DND-41 (cell line): ENCODE measurements around the gene BBS7.

ENCODE experiments used
- ATAC-seq: fragments of 200-7000 bp; cut with Tn5 transposase; 3 replicates; pipeline ENCODE4 v1.9.1; 2021; ENCODE audit warnings: low read depth; ENCODE audit not compliant: insufficient read depth
- DNase-seq: peaks from one replicate; pipeline ENCODE4 v3.0.0-alpha.2; 2020
- H2AFZ ChIP-seq: 2 replicates; pipeline ENCODE4 v1.6.0; 2012; ENCODE audit warnings: low read depth, low read length
- H3K27ac ChIP-seq: 2 replicates; pipeline ENCODE4 v1.5.1; 2012; ENCODE audit warnings: low read length, inconsistent platforms
- H3K27me3 ChIP-seq: fragments of 200-600 bp; sonication (generic); 2 replicates; pipeline ENCODE4 v1.6.0; 2012; ENCODE audit warnings: low read length, mild to moderate bottlenecking, inconsistent platforms; ENCODE audit not compliant: insufficient read depth, poor library complexity
- H3K36me3 ChIP-seq: 2 replicates; pipeline ENCODE4 v1.5.1; 2012; ENCODE audit warnings: low read length, inconsistent platforms; ENCODE audit not compliant: insufficient read depth
- H3K4me1 ChIP-seq: 2 replicates; pipeline ENCODE4 v1.5.1; 2012; ENCODE audit warnings: mild to moderate bottlenecking, low read length; ENCODE audit not compliant: insufficient read depth
- H3K4me2 ChIP-seq: 2 replicates; pipeline ENCODE4 v1.6.0; 2012; ENCODE audit warnings: mild to moderate bottlenecking, moderate library complexity, low read length, inconsistent platforms; ENCODE audit not compliant: insufficient read depth
- H3K4me3 ChIP-seq, 2 experiments: fragments of 200-600 bp in 1 of 2; shearing (Covaris generic) in 1 of 2; 2 replicates each; pipeline ENCODE4 v1.5.1; 2012 to 2016; ENCODE audit warnings: inconsistent platforms in 2 of 2, low read length in 2 of 2, mild to moderate bottlenecking in 2 of 2, low read depth in 1 of 2, moderate library complexity in 1 of 2
- H3K79me2 ChIP-seq: 2 replicates; pipeline ENCODE4 v1.6.0; 2012; ENCODE audit warnings: low read length, inconsistent platforms; ENCODE audit not compliant: insufficient read depth
- H3K9ac ChIP-seq: 2 replicates; pipeline ENCODE4 v1.6.0; 2012; ENCODE audit warnings: low read depth, mild to moderate bottlenecking, inconsistent platforms, low read length, moderate library complexity
- H3K9me3 ChIP-seq: 2 replicates; pipeline ENCODE4 v1.5.1; 2012; ENCODE audit warnings: low read length, moderate library complexity, mild to moderate bottlenecking, inconsistent platforms; ENCODE audit not compliant: insufficient read depth, severe bottlenecking
- H4K20me1 ChIP-seq: 2 replicates; pipeline ENCODE4 v1.6.0; 2012; ENCODE audit warnings: low read length; ENCODE audit not compliant: insufficient read depth
- EZH2 ChIP-seq: IDR thresholded peaks from 3 replicates; pipeline ENCODE4 v1.6.1; 2012; ENCODE audit warnings: borderline replicate concordance, low read depth, mild to moderate bottlenecking, moderate library complexity, low read length, inconsistent platforms; ENCODE audit not compliant: severe bottlenecking
- TF ChIP-seq, protein P1 (sequence below): IDR thresholded peaks from 2 replicates; pipeline ENCODE4 v1.5.1; 2012; ENCODE audit warnings: borderline replicate concordance, low read length, moderate library complexity, mild to moderate bottlenecking; ENCODE audit not compliant: poor library complexity, severe bottlenecking; ENCODE audit errors: extremely low read depth

Gene BBS7

GRCh38 chr4:121842862-121843261, 27.4 kb downstream of the BBS7 start:
- H3K9me3 ChIP-seq = no peaks in the 10 kb centered on the region
- H4K20me1 ChIP-seq = no peaks in the 10 kb centered on the region
- DNase-seq (no peak), ATAC-seq (no peak)
- H2AFZ ChIP-seq = no peak overlapping the region
- TF ChIP-seq, protein P1, sequence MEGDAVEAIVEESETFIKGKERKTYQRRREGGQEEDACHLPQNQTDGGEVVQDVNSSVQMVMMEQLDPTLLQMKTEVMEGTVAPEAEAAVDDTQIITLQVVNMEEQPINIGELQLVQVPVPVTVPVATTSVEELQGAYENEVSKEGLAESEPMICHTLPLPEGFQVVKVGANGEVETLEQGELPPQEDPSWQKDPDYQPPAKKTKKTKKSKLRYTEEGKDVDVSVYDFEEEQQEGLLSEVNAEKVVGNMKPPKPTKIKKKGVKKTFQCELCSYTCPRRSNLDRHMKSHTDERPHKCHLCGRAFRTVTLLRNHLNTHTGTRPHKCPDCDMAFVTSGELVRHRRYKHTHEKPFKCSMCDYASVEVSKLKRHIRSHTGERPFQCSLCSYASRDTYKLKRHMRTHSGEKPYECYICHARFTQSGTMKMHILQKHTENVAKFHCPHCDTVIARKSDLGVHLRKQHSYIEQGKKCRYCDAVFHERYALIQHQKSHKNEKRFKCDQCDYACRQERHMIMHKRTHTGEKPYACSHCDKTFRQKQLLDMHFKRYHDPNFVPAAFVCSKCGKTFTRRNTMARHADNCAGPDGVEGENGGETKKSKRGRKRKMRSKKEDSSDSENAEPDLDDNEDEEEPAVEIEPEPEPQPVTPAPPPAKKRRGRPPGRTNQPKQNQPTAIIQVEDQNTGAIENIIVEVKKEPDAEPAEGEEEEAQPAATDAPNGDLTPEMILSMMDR = no peak
- no peak for TF ChIP-seq EZH2
- peaks cover 14% of the 10 kb centered on the region; the same call in 1 of the 2 replicates for H3K36me3 ChIP-seq
- H3K9ac ChIP-seq = no peak overlapping the region
- H3K4me3 ChIP-seq = no peak overlapping the region
- H3K27me3 ChIP-seq = no peaks in the 10 kb centered on the region
- H3K27ac ChIP-seq = no peak overlapping the region
- H3K79me2 ChIP-seq = no peaks in the 10 kb centered on the region
- no peak overlapping the region for H3K4me2 ChIP-seq
- no peaks in the 10 kb centered on the region for H3K4me1 ChIP-seq

- no peak overlapping the region for H3K27ac ChIP-seq
- no peaks in the 10 kb centered on the region for H4K20me1 ChIP-seq
- no peaks in the 10 kb centered on the region for H3K79me2 ChIP-seq
- no peaks in the 10 kb centered on the region for H3K9me3 ChIP-seq
- no peaks in the 10 kb centered on the region for H3K27me3 ChIP-seq
- ATAC-seq (no peak), DNase-seq (no peak)
- H2AFZ ChIP-seq = no peak overlapping the region
- no peak for TF ChIP-seq EZH2
- TF ChIP-seq, protein P1 = no peak
- H3K36me3 ChIP-seq = peaks cover 9% of the 10 kb centered on the region; the same call in 1 of the 2 replicates
- H3K4me1 ChIP-seq = no peaks in the 10 kb centered on the region
- H3K4me3 ChIP-seq = no peak overlapping the region
- H3K9ac ChIP-seq = no peak overlapping the region
- H3K4me2 ChIP-seq = no peak overlapping the region
Observed at GRCh38 chr4:121838136-121838535, 32.1 kb downstream of the BBS7 start.

DNA sequence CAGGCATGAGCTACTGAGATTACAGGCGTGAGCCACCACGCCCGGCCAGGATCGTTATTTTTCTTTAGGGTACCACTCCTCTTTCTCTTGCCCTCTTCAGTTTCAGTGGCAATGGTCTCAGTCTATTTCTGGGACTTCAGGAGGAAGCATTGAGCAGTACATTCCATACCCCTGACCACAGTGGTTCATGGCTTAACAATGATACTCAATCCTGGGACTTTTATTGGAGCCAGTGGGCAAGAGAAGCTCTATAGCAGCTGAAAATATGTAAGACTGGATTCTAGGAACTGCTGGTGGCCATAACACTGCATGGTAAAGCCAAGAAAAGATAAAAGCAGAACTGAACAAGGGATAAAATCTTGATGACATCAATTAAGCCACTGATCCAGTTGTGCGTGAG, 40.8 kb downstream of the BBS7 start:
- H3K36me3 ChIP-seq = peaks cover 10% of the 10 kb centered on the region; the same call in 1 of the 2 replicates
- no peaks in the 10 kb centered on the region for H3K27me3 ChIP-seq
- H3K4me2 ChIP-seq = no peak overlapping the region
- no peak overlapping the region for H2AFZ ChIP-seq
- H3K79me2 ChIP-seq = no peaks in the 10 kb centered on the region
- no peak overlapping the region for H3K27ac ChIP-seq
- H4K20me1 ChIP-seq = no peaks in the 10 kb centered on the region
- ATAC-seq = no peak
- no peak for DNase-seq
- TF ChIP-seq, protein P1 = no peak
- TF ChIP-seq EZH2 = no peak
- peaks cover under 1% of the 10 kb centered on the region for H3K4me1 ChIP-seq
- no peaks in the 10 kb centered on the region for H3K9me3 ChIP-seq
- H3K4me3 ChIP-seq = no peak overlapping the region
- H3K9ac ChIP-seq = no peak overlapping the region

DNA sequence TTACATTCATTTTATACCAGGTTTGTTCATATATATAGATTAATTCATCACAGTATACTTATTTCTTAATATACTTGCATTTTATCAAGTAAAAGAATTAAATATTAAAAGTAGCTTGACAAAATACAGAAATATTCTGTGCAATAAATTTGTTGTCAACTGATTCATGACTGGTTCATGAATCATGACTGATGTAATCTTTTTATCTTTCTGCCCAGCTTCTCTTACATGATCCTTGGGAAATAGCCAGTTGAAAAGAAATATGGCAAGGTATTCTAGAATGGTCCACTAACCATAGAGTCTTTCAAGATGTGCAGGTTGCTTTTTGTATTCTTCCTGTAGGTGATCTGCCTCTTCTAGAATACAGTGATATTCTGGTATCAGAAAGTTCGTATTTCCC, 42.4 kb downstream of the BBS7 start:
- H2AFZ ChIP-seq = no peak overlapping the region
- TF ChIP-seq EZH2 = no peak
- TF ChIP-seq, protein P1 = no peak

More for the DNA sequence above, 42.4 kb downstream of the BBS7 start:
- ATAC-seq = no peak
- no peaks in the 10 kb centered on the region for H4K20me1 ChIP-seq
- no peaks in the 10 kb centered on the region for H3K27me3 ChIP-seq
- H3K9me3 ChIP-seq = no peaks in the 10 kb centered on the region
- no peak overlapping the region for H3K9ac ChIP-seq
- H3K4me1 ChIP-seq = peaks cover 6% of the 10 kb centered on the region
- no peak overlapping the region for H3K27ac ChIP-seq
- H3K36me3 ChIP-seq = peaks cover 11% of the 10 kb centered on the region
- H3K4me3 ChIP-seq = no peak overlapping the region
- DNase-seq = no peak
- peaks cover 9% of the 10 kb centered on the region for H3K79me2 ChIP-seq
- H3K4me2 ChIP-seq = no peak overlapping the region
